NCI-H1048 (cell line): ENCODE results near the gene ILDR2.
"Not testable (repeated sequence)": the region's sequence is repeated elsewhere in the genome, so short reads cannot be mapped to it uniquely, and the experiment has no call there.

Experiments used
- DNase-seq: peaks from one replicate; lab custom pipeline; 2025; lab: John Stamatoyannopoulos, UW

ILDR2 gene

GRCh38 chr1:166884971-166885370 is 90.4 kb downstream of the ILDR2 start:
- no peak for DNase-seq

- DNase-seq, result no peak
These were observed 91.2 kb downstream of the ILDR2 start for GRCh38 chr1:166884040-166884642.

- DNase-seq, result no peak
These were observed 92.4 kb downstream of the ILDR2 start for GRCh38 chr1:166882893-166883292.

GRCh38 chr1:166878173-166878917 is 97.0 kb downstream of the ILDR2 start:
- DNase-seq, result not testable (repeated sequence)

- no peak for DNase-seq
These were observed 98.9 kb downstream of the ILDR2 start for GRCh38 chr1:166876540-166876838.

GRCh38 chr1:166875734-166876539 is 99.4 kb downstream of the ILDR2 start, which contains the start of gene TADA1:
TADA1 (minus strand) TSS chr1:166876264; CDS start chr1:166876233, 31 bp downstream.
- DNase-seq, result peak; percentile 100

GRCh38 chr1:166875302-166875733 is 100.0 kb downstream of the ILDR2 start:
- no peak for DNase-seq

- DNase-seq, result no peak
These were observed 100.9 kb downstream of the ILDR2 start for GRCh38 chr1:166874464-166874863.

- DNase-seq, result no peak
These were observed 104.8 kb downstream of the ILDR2 start for GRCh38 chr1:166870584-166870983.

- DNase-seq, result no peak
These were observed 105.8 kb downstream of the ILDR2 start for GRCh38 chr1:166869318-166870099.

- DNase-seq, result no peak
These were observed 106.7 kb downstream of the ILDR2 start for GRCh38 chr1:166868639-166869038.

GRCh38 chr1:166865926-166866325 is 109.4 kb downstream of the ILDR2 start:
- DNase-seq, result no peak

- DNase-seq, result no peak
These were observed 115.7 kb downstream of the ILDR2 start for GRCh38 chr1:166859597-166859996.

- no peak for DNase-seq
These were observed 116.5 kb downstream of the ILDR2 start for GRCh38 chr1:166858726-166859419.
